ENCODE data around the gene PPP1R12A.
"Not testable (repeated sequence)": the region's sequence is repeated elsewhere in the genome, so short reads cannot be mapped to it uniquely, and the experiment has no call there.

The PPP1R12A gene

DNA sequence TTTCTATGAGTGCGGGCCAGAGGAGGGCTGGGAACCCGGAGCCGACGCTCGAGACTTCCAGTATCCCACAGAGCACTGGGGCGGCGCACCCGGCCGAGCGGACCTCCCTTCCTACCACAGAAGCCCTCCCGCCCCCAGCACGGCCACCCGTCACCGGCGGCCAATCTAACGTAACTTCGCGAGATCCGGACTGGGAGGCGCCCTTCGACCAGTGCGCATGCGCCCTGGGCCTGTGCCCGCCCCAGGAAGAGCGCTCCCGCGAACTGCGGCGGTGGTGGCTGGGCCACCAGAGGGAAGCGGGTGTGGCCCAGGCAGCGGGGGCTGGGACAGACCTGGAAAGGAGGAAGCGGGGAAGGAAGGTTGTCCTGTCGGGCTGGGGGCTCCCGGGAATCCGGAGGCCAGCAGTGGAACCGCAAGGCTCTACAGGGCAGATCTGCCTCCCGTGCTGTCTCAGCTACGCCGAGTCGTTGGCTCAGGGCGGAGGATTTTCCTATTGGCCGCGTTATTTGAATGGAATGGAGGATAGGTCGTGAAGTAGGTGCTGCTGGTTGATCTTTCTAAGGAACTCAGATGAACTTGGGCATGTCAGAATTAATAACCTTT lies at the start of gene PPP1R12A:
Gene PPP1R12A, minus strand, starts transcription at position 77 of the 603 bp plus-strand sequence. CDS start 166 bp downstream, outside the sequence.
- Histone ChIP-seq H3K9ac (ENCODE audit: low read depth in 1 of 2, low read length in 2 of 2) (peak within 1 kb of the TSS; percentile 94 to 98), H3K27ac (ENCODE audit: low read depth in 2 of 2, low read length in 2 of 2) (peak within 1 kb of the TSS; percentile 96), H3K9me3 (ENCODE audit: control insufficient read depth in 2 of 2, low read length in 2 of 2) (no peaks in the 10 kb centered on the region), H3K27me3 (ENCODE audit: control insufficient read depth in 2 of 2, insufficient read depth in 2 of 2, low read length in 2 of 2) (no peaks in the 10 kb centered on the region), H3K4me1 (ENCODE audit: control insufficient read depth in 2 of 2, insufficient read depth in 2 of 2, low read length in 2 of 2) (peaks cover 6 to 8% of the 10 kb centered on the region in 2 donors), H3K36me3 (ENCODE audit: control insufficient read depth in 2 of 2, insufficient read depth in 2 of 2, low read length in 2 of 2) (no peaks in the 10 kb centered on the region), H3K4me3 (ENCODE audit: low read length in 2 of 2) (peak within 1 kb of the TSS; percentile 84 to 96)

DNA sequence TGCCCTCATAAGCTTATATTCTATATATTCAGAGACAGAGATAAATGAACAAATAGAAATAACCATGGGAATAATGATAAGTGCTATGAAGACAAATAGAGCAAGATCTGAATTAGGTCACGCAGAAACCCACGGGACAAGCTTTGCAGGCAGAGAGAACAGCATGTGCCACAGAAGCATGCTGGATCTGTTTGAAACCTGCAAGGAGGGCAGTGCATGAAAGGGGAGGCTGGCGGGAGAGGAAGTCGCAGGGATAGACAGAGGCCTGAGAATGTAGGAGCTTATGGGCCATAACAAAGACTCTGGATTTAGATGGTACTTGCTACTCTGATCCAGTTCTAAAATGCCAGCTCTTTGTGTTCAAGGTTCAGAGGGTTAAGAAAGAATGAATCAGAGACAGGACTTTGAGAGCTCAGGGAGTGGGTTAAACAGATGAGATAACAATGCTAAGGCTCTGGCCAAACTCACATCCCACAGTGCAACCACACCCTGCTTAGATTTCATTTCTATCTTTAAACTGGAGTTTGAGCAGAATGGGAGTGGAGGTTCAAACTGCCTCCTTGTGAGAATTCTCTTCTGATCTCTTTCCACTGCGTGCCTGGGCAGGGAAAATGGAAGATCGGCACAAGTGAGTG lies 49.2 kb upstream of the PPP1R12A start:
- no peak overlapping the region for H3K27ac ChIP-seq (ENCODE audit: low read depth in 2 of 2, low read length in 2 of 2)
- no peaks in the 10 kb centered on the region for H3K36me3 ChIP-seq (ENCODE audit: control insufficient read depth in 2 of 2, insufficient read depth in 2 of 2, low read length in 2 of 2)
- H3K27me3 ChIP-seq (ENCODE audit: control insufficient read depth in 2 of 2, insufficient read depth in 2 of 2, low read length in 2 of 2), result no peaks in the 10 kb centered on the region
- no peak overlapping the region for H3K4me3 ChIP-seq (ENCODE audit: low read length in 2 of 2)
- no peaks in the 10 kb centered on the region for H3K4me1 ChIP-seq (ENCODE audit: control insufficient read depth in 2 of 2, insufficient read depth in 2 of 2, low read length in 2 of 2)
- no peaks in the 10 kb centered on the region for H3K9me3 ChIP-seq (ENCODE audit: control insufficient read depth in 2 of 2, low read length in 2 of 2)
- no peak overlapping the region for H3K9ac ChIP-seq (ENCODE audit: low read depth in 1 of 2, low read length in 2 of 2)

DNA sequence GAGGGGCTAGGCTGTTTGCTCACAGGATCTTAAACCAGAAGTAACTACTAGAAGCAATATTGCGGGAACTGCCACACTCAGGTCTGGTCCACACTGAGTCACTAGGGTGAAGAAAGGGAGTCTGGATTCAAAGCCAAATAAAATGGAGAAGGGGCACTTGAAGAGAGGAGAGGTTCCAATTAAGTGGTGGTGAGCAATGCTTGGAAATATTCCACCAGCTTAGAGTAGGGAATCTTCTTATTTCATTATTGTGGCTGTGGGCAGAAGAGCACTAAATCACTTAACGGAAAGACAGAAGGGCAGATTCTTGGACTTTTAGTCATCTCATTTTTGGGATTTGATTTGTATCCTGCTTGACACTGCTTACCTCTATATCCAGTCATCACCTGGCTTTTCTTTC lies 48.6 kb upstream of the PPP1R12A start:
- H3K9me3 ChIP-seq (ENCODE audit: control insufficient read depth in 2 of 2, low read length in 2 of 2), result no peaks in the 10 kb centered on the region
- H3K4me3 ChIP-seq (ENCODE audit: low read length in 2 of 2), result no peak overlapping the region
- no peak overlapping the region for H3K27ac ChIP-seq (ENCODE audit: low read depth in 2 of 2, low read length in 2 of 2)
- no peaks in the 10 kb centered on the region for H3K4me1 ChIP-seq (ENCODE audit: control insufficient read depth in 2 of 2, insufficient read depth in 2 of 2, low read length in 2 of 2)
- H3K27me3 ChIP-seq (ENCODE audit: control insufficient read depth in 2 of 2, insufficient read depth in 2 of 2, low read length in 2 of 2), result no peaks in the 10 kb centered on the region
- no peak overlapping the region for H3K9ac ChIP-seq (ENCODE audit: low read depth in 1 of 2, low read length in 2 of 2)
- H3K36me3 ChIP-seq (ENCODE audit: control insufficient read depth in 2 of 2, insufficient read depth in 2 of 2, low read length in 2 of 2), result no peaks in the 10 kb centered on the region

DNA sequence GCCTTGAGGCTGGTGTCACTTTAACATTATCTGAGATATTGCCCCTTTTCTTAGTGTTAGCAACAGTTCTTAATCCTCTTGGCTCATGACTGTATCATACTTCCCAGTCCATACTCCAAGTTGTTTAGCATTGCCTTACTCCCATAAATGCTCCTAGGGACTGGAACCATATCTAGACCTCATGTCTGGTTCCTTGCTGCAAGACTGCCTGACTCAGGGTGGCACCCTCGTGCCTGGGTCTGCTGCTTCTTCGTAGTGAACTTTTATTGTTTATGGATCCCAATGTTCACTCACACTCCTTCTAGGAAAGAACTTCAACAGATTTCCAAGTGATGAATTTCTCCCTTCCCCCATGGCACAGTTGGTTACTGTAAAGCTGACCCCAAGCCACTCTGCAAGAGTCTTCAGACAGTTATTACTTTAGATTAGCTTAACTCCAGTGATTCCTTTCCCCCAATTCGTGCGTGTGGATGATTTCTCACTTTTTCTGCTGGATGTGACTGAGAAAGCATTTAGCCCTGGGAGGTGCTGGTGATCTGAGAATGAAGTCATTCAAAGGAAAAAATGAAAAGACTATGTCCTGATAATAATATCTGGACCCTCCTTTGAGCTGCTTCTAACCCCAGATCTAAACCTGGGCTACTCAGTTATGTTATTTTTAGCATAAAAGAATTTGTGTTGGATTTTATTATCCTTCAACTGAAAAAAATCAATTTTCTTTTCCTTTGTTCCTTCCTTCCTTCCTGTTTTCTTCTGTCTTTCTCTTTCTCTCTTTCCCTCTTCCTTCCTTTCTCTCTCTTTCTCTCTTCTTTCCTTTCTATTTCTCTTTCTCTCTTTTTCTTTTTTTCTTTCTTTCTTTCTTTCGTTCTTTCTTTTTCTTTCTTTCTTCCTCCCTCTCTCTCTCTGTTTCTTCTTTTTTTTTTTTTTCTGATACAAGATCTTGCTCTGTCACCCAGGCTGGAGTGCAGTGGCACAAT lies 47.5 kb upstream of the PPP1R12A start:
- no peak overlapping the region for H3K4me3 ChIP-seq (ENCODE audit: low read length in 2 of 2)
- no peak overlapping the region for H3K9ac ChIP-seq (ENCODE audit: low read depth in 1 of 2, low read length in 2 of 2)
- no peak overlapping the region for H3K27ac ChIP-seq (ENCODE audit: low read depth in 2 of 2, low read length in 2 of 2)
- H3K27me3 ChIP-seq (ENCODE audit: control insufficient read depth in 2 of 2, insufficient read depth in 2 of 2, low read length in 2 of 2), result no peaks in the 10 kb centered on the region
- H3K4me1 ChIP-seq (ENCODE audit: control insufficient read depth in 2 of 2, insufficient read depth in 2 of 2, low read length in 2 of 2), result no peaks in the 10 kb centered on the region
- H3K36me3 ChIP-seq (ENCODE audit: control insufficient read depth in 2 of 2, insufficient read depth in 2 of 2, low read length in 2 of 2), result no peaks in the 10 kb centered on the region
- no peaks in the 10 kb centered on the region for H3K9me3 ChIP-seq (ENCODE audit: control insufficient read depth in 2 of 2, low read length in 2 of 2)

DNA sequence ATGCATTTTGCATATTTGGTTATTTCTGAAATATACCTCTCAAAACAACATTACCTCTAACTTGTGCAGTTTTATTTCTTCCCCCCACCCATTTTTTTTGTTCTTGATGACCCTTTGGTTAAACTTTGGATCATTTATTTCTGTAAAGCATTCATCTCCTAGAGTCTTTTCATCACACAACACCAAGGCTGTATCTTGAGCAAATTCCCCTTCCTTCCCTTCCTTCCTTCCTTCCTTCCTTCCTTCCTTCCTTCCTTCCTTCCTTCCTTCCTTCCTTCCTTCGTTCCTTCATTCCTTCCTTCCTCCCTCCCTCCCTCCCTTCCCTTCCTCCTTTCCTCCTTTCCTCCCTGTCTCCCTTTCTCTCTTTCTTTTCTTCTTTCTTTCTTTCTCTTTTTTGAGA lies 43.8 kb upstream of the PPP1R12A start:
- Histone ChIP-seq H3K27ac (ENCODE audit: low read depth in 2 of 2, low read length in 2 of 2) (no peak overlapping the region), H3K36me3 (ENCODE audit: control insufficient read depth in 2 of 2, insufficient read depth in 2 of 2, low read length in 2 of 2) (no peaks in the 10 kb centered on the region), H3K4me1 (ENCODE audit: control insufficient read depth in 2 of 2, insufficient read depth in 2 of 2, low read length in 2 of 2) (no peaks in the 10 kb centered on the region), H3K27me3 (ENCODE audit: control insufficient read depth in 2 of 2, insufficient read depth in 2 of 2, low read length in 2 of 2) (no peaks in the 10 kb centered on the region), H3K9ac (ENCODE audit: low read depth in 1 of 2, low read length in 2 of 2) (no peak overlapping the region), H3K9me3 (ENCODE audit: control insufficient read depth in 2 of 2, low read length in 2 of 2) (no peaks in the 10 kb centered on the region), H3K4me3 (ENCODE audit: low read length in 2 of 2) (no peak overlapping the region)

DNA sequence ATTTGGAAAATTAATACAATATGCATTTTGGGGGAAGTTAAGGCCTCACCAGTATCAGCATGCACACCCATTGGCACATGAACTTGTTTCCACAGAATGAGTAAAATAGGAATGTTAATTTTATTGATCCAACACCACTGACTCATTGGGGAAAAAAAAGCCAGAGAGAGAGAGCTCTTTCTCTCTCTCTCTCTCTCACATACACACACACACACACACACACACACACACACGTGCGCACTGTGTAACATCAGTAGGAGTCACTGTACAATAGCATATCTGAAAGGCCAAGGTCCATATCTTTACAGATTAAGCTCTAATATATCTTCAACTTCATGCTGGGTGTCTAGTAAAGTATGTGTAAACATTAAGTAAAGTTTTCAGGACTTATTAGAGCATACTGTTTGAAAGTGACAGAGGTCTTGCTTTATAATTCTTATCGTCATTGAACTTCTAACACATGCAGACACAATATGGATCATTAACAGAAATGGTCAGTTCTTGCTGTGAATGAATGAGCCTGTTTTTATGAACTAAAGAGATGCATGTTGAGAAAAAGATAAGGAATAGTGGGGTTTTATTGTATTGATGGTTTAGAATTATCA lies 43.1 kb upstream of the PPP1R12A start:
- H3K4me1 ChIP-seq (ENCODE audit: control insufficient read depth in 2 of 2, insufficient read depth in 2 of 2, low read length in 2 of 2); H3K9ac ChIP-seq (ENCODE audit: low read depth in 1 of 2, low read length in 2 of 2); H3K36me3 ChIP-seq (ENCODE audit: control insufficient read depth in 2 of 2, insufficient read depth in 2 of 2, low read length in 2 of 2); H3K4me3 ChIP-seq (ENCODE audit: low read length in 2 of 2); H3K27ac ChIP-seq (ENCODE audit: low read depth in 2 of 2, low read length in 2 of 2); H3K9me3 ChIP-seq (ENCODE audit: control insufficient read depth in 2 of 2, low read length in 2 of 2); H3K27me3 ChIP-seq (ENCODE audit: control insufficient read depth in 2 of 2, insufficient read depth in 2 of 2, low read length in 2 of 2): not testable (repeated sequence)

DNA sequence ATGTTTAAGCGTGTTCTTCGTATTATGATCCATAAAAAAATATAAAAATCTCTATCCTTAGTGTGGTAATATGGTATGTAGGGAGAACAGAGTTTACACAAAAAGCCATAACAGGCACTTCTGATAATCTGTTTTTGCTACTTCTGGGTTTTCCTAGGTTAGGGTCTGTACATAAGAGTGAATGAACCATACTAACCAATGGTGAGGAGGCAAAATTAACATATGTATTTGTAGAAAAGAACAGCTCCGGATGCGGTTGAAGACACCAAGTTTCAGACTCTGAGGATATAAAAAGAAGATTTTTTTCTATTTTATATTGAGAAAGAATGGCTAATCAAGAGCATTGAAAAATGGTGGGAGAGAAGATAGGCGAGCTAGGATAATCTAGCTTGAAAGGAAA lies 40.2 kb upstream of the PPP1R12A start:
- H3K9me3 ChIP-seq (ENCODE audit: control insufficient read depth in 2 of 2, low read length in 2 of 2), result no peaks in the 10 kb centered on the region
- H3K9ac ChIP-seq (ENCODE audit: low read depth in 1 of 2, low read length in 2 of 2), result no peak overlapping the region
- H3K36me3 ChIP-seq (ENCODE audit: control insufficient read depth in 2 of 2, insufficient read depth in 2 of 2, low read length in 2 of 2), result no peaks in the 10 kb centered on the region
- H3K4me3 ChIP-seq (ENCODE audit: low read length in 2 of 2), result no peak overlapping the region
- H3K27me3 ChIP-seq (ENCODE audit: control insufficient read depth in 2 of 2, insufficient read depth in 2 of 2, low read length in 2 of 2), result no peaks in the 10 kb centered on the region
- H3K4me1 ChIP-seq (ENCODE audit: control insufficient read depth in 2 of 2, insufficient read depth in 2 of 2, low read length in 2 of 2), result no peaks in the 10 kb centered on the region
- no peak overlapping the region for H3K27ac ChIP-seq (ENCODE audit: low read depth in 2 of 2, low read length in 2 of 2)

DNA sequence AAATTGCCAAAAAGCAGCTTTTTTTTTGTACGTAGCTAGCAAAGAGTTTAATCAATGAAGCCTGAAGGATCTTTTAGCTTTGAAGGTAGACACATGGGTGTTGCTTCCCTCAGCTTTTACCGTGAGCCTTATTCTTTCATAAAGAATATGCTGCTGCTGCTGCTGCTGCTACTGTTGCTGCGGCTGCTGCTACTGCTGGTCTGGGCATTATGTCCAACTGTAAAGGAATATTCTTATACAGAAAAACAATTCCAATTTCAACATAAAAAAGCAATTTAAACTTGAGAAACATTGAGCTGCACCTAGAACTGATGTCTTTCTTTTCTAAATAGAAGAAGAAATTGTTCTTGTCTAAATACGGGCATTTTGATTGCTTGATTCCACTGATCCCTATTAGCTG lies 38.9 kb upstream of the PPP1R12A start:
- Histone ChIP-seq H3K9ac (ENCODE audit: low read depth in 1 of 2, low read length in 2 of 2) (no peak overlapping the region), H3K36me3 (ENCODE audit: control insufficient read depth in 2 of 2, insufficient read depth in 2 of 2, low read length in 2 of 2) (no peaks in the 10 kb centered on the region), H3K9me3 (ENCODE audit: control insufficient read depth in 2 of 2, low read length in 2 of 2) (no peaks in the 10 kb centered on the region), H3K27me3 (ENCODE audit: control insufficient read depth in 2 of 2, insufficient read depth in 2 of 2, low read length in 2 of 2) (no peaks in the 10 kb centered on the region), H3K4me3 (ENCODE audit: low read length in 2 of 2) (no peak overlapping the region), H3K4me1 (ENCODE audit: control insufficient read depth in 2 of 2, insufficient read depth in 2 of 2, low read length in 2 of 2) (no peaks in the 10 kb centered on the region), H3K27ac (ENCODE audit: low read depth in 2 of 2, low read length in 2 of 2) (no peak overlapping the region)

DNA sequence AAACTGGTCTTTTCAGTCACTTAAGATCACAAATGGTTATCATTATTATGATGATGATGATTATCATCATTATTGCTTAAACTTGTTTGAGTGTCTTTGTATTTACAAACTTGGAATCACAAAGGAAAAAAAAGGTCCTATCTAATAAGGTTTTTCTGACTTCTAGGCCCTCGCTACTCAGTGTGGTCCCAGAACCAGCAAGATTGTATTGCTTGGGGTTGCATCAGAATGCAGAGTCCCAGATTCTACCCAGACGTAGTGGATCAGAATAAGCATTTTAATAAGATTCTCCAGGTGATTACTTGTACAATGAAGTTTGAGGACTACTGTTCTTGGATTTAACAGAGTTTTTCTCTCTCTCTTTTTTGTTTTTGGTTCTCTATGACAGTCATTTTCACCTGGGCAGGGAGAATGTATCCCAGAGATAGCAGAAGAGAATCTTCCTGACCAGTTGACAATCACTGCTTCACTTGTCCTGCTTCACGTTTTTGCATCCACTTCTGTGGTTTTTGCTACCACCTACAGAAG lies 29.3 kb upstream of the PPP1R12A start:
- no peaks in the 10 kb centered on the region for H3K9me3 ChIP-seq (ENCODE audit: control insufficient read depth in 2 of 2, low read length in 2 of 2)
- H3K9ac ChIP-seq (ENCODE audit: low read depth in 1 of 2, low read length in 2 of 2), result no peak overlapping the region
- no peaks in the 10 kb centered on the region for H3K36me3 ChIP-seq (ENCODE audit: control insufficient read depth in 2 of 2, insufficient read depth in 2 of 2, low read length in 2 of 2)
- H3K27ac ChIP-seq (ENCODE audit: low read depth in 2 of 2, low read length in 2 of 2), result no peak overlapping the region
- no peak overlapping the region for H3K4me3 ChIP-seq (ENCODE audit: low read length in 2 of 2)
- H3K27me3 ChIP-seq (ENCODE audit: control insufficient read depth in 2 of 2, insufficient read depth in 2 of 2, low read length in 2 of 2), result no peaks in the 10 kb centered on the region
- H3K4me1 ChIP-seq (ENCODE audit: control insufficient read depth in 2 of 2, insufficient read depth in 2 of 2, low read length in 2 of 2), result no peaks in the 10 kb centered on the region

All from mucosa of rectum (tissue), 2 donors.